HG03159 (cell line): ENCODE data around the gene ERC2.

ENCODE experiments used
- ATAC-seq: cut with Tn5 transposase; IDR thresholded peaks from one replicate; pipeline ENCODE4 v1.9.1; 2021; ENCODE audit warnings: mild to moderate bottlenecking, moderate library complexity; ENCODE audit not compliant: unreplicated experiment

Gene ERC2

DNA sequence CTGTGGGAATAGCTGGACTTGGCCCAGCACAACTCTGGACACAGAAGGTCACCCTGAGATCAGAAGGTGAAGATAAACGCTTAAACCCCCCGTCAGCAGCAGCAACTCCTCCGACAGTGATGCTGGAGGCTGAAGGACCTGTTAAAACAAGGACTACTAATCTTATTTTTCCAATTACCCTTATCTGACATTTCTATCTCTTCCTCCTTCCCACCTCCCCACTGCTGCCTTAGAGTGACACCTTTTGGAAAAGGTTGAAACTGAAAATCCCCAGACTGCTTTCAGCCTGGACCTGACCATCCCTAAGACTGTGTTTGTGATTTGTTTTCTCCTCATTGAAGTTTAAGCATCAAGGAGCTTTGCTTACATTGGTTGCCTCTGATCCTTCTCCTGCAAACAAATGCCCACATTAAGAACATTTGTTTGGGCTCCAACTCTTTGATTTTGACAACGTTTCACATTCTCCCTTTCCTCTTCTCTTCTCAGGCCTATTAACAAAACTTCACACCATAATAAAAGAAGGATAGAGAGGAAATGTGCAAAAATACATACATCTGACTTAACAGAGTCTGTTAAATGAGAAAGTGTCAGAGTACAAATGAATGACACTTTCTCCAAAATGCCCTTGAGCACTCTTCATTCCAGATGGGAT lies 570.6 kb downstream of the ERC2 start:
- ATAC-seq = no peak

DNA sequence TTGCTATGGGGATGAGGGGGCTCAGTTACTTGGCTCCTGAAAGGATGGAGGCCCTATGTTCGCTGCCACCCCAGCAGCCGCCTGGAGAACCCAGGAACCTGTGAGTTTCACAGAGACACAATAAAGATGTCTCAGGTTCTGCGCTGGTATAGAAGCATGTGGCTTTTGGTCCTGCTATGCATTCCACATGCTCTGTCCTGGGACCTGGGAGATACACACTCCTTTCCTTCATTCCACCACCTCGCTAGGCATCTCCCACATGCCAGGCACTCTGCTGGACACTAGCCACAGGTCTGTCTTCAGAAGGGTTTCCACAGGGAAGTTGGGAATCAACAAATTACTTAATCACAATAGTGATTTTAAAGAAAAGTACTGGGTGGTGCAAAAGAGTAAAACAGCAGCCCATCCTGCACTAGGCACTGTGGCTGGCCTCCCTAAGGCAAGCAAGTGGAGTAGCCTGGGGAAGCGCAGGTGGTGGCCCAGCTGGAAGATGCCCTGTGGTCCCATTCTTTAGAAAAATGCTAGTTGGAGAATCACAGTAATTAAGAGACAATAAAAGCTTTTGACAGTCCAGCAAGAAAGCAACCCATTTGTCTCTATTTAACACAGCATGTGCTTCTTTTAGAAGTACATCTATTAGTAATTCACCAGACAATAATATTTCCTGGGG lies 572.2 kb downstream of the ERC2 start:
- no peak for ATAC-seq

DNA sequence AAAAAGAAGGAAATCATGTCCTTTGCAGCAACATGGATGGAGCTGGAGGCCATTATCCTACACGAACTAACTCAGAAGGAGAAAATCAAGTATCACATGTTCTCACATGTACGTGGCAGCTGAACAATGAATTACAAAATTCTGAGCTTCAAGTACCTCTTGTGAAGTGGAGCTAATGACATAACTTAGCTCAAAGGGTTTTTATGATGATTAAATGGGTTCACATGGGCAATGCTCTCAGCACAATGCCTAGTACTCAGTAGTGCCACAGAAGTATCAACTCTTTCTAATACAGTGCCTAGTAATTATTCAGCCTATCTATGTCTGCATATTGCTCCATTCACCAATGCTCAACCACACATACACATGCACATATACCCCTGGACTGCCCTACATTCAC lies 573.7 kb downstream of the ERC2 start:
- no peak for ATAC-seq

DNA sequence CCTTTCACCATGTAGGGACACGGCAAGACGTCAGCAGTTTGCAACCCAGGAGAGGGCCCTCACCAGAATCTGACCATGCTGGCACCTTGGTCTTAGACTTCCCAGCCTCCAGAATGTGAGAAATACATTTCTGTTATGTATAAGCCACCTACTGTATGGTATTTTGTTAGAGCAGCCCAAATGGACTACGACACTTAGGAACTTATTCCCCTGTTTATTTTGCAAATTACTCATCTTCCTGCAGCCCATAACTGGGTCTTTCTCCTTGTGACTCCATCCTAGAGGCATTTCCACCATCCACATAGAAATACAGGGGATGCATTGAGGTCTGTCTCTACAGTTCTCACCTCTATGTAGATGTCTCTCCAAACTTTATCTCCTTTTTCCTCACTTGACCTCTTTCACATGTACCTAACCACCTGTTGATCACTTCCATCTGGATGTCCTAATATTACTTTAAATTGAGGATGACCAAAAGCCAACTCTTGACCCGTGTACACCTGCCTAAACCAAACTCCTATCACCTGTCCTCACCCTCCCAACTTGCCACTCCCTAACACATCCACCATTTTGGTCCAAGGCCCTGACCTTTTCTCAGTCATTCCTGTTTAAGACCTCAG lies 575.1 kb downstream of the ERC2 start:
- ATAC-seq = no peak

DNA sequence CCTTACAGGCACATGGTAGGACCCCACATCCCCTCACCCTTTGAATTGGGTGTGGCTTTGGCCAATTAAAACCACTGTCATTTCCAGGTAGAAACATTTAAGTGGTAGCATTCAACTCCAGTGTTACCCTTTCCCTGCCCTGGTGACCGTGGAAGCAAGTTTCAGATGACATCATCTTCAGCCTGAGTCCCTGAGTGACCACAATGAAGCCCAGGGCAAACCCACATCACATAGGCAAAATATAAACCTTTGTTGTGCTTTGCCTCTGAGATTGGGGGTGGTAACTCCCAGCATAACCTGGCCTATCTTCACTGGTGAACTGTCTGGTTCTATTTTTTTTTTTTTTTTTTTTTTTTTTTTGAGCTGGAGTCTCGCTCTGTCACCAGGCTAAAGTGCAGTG lies 577.2 kb downstream of the ERC2 start:
- no peak for ATAC-seq

DNA sequence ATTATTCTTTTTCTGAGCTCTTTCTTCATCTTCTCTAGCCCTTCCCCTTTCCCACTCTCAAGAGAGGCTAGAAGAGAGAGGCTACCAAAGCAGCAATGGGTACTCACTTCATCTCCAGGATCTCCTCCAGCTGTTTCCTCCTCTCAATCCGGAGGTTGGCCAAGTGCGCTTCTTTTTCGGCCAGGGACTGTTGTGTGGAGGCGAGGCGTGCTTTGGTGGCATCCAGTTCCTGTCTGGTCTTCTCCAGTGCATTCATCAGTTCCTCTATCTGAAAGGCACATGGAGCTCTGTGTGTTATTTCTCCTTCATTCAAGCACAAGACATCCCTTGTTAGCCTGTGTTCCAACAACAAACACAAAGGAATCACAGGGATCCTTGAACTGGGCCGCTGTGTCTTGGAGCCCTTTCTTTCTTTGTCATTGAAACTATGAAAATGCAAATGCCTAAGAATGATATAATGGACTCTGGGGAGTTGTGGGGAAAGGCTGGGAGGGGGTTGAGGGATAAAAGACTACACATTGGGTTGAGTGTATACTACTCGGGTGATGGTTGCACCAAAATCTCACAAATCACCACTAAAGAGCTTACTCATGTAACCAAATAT lies 579.9 kb downstream of the ERC2 start:
- no peak for ATAC-seq

DNA sequence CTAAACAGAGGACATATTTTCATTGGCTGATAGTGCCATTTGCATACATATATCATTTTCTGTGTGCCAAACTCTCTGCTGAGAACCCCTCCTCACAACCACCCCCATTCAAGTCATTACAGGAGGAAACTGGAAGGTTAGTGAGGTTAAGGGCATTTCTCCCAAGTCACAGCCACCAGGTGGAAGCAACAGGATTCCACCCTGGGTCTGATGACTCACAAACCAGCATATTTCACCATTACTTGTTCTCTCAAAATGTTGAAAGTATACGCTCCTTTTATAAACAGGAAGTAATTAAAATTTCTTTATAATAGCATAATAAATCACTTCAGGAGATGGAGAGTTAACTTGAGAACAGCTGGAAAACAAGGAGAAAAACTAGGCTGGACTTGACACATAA lies 582.5 kb downstream of the ERC2 start:
- ATAC-seq = no peak

DNA sequence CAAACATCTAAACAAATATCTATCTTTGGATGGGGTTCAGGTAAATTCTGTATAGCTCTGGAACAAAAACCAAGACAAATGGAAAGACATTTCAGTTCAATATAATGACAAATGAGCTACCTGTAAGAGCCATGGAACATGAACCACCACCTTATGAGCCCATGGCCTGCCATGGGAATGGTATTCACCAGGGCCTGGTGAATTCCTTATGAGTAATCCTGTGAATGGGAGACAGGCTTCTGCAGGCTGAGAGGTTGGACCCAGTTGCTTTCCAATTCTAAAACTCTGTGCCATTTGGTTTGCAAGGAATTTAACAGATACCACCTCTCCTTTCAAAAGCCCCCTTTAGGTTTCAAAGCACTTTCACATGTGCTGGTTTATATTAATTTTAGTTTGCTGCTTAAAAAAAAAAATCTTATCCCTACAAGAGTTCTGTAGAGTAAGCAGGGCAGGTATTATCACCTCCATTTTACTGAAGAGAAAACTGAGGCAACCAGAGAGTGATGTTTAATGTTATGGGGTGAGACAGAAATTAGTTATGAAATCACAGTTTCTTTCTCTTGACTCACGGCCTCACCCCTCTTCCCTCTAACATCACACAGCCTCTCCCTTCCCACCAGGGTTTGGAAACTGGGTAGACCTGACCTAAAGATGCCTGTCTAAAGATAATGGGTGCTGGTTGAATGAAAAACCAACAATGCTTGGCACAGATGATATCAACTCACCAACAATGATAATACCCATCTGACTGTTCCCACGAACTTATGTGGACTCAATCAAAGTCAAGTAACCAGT lies 583.6 kb downstream of the ERC2 start:
- ATAC-seq = no peak

DNA sequence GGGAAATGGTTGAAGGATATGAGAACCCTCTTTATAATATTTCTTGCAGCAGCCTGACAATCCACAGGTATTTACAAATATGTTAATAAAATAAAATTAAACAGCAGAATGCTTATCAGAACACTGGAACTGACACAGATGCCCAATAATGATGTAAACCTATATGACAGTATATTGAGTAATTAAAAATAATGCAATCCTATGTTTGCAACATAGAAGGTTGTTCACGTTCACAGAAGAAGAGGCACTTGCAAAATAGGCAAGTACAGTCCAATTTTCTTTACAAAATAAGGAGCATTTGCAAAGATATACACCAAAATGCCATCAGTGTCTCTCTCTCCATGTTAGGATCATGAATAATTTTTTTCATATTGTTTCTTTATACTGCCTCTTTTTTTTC lies 584.2 kb downstream of the ERC2 start:
- ATAC-seq = no peak

DNA sequence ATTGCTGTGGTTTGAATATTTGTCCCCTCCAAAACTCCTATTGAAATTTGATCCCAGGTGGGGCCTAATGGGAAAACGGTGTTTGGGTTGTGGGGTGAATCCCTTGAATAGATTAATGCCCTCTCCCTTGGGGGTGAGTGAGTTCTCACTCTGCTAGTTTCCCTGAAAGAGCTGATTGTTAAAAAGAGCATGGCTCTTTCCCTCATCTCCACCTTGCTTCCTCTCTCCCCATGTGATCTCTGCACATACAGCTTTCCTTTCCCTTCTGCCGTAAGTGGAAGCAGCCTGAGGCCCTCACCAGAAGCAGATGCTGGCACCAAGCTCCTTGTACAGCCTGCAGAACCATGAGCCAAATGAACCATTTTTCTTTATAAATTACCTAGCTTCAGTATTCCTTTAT lies 586.3 kb downstream of the ERC2 start:
- ATAC-seq = no peak

DNA sequence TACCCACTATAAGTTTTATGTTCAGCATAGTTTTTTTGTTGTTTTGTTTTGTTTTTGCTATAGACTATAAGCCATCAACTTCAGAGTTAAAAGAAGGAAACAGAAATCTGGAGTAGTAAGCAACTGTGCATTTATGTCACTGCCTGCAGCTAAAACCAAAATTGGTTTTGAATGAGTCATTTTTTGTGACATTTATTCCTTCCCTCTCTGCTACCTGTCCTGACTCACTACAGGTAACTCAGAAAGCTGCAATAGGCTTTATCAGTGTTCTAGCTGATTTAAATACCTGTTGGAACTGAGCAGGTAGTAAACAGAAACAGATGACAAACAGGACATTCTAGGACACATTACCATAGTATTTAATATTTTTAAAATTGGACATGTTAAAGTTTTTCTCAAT lies 587.9 kb downstream of the ERC2 start:
- ATAC-seq = no peak

DNA sequence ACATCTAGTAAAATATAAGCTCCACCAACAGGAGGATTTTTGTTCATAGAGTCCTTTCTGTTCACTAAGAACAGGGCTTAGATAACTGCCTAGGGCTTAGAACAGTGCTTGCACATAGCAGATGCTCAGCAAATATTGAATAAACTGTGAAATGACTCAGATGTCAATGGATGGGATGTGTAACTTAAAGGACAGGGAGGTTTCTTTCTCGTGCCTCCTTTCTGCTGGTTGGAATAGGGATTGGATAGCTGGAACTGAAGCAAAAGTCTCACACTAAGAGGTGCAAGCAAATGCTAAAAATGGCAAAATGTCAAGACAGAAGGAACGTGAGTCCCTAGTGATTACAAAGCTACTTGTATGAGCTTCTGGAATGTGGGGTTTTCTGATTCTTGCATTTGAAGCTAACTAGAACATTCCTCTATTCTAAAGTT lies 588.4 kb downstream of the ERC2 start:
- no peak for ATAC-seq

DNA sequence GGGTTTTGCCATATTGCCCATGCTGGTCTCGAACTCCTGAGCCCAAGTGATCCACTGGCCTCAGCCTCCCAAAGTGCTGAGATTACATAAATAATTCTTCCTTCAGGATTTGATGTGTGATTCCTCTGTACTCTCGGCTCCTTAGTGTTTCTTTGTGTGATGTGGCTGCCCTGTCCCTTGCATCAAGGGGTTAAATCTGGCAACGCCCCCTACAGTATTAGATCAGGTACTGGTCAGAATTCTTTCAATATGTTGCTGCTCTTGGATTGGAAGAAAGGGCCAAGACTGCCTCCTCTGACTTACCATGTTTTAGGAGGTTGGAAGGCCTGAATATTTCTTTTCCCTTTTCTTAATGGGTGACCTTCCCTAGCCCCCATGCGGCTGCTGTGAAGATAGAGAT lies 590.6 kb downstream of the ERC2 start:
- no peak for ATAC-seq

DNA sequence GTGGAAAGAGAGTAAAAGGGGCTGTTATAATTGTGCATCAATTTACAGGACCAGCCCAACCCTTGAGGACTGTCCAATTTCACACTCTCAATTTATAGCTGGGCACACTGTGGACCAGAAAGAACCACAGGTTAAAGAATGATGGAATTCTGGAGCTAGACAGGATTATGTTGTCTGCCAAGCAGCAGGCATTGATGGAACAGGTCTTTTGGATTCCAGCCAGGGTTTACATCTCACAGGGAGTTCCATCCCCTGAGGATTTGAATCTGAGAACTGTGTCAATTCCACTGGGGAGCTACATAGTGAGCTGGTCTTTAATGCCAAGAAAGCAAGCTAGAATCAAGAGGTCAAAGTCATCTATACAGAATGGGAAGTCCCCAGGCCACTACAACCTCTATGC lies 591.7 kb downstream of the ERC2 start:
- no peak for ATAC-seq

DNA sequence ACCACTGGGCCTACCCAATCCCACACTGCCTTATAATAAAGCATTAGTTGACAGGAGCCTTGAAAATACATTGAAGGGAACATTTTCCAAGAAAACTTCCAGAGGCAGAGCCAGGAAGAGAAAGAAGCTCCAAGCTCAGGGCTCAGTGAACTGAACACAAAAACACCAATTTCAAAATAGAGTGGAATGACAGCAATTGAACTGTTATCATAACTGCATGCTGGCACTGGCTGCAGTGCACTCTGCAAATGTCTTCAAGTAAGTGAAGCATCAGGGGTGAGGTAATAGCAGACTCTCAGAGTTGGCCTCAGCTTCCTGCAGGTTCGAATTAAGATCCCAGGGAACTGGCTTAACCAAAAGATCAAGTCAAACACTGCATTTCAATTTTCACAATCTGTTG lies 593.2 kb downstream of the ERC2 start:
- ATAC-seq = no peak

DNA sequence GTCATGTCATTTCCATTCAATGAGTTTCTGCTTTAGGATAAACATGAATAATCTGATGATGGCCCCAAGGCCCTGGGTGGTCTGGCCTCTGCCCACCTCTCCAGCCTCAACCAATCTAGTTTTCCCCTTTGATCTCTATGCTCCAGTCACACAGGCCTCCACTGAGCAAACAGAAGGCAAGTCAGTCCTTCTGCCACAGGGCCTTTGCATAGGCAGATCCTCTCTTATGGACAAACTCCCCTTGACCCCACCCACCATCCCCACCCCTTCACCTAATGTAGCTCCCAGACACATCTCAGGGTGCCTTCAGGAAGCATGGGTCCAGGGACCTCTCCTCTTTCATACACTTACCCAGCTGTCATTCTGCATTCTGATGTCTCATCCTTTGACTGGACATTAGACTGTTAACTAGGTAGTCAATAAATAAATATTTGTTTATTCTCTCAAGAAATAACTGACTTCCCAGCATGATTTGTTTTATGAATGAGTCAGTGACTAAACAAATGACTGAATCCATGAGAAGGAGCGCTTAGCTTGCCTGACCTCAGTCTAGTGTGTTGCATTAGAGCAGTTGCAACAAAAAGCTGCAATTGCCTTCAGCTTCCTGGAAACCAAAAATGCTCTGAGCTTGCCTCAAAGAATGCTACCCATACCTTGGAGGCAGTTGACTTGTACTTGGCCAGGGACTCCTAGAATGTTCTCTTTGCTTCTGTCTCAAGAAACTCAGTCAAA lies 594.6 kb downstream of the ERC2 start:
- ATAC-seq = no peak

DNA sequence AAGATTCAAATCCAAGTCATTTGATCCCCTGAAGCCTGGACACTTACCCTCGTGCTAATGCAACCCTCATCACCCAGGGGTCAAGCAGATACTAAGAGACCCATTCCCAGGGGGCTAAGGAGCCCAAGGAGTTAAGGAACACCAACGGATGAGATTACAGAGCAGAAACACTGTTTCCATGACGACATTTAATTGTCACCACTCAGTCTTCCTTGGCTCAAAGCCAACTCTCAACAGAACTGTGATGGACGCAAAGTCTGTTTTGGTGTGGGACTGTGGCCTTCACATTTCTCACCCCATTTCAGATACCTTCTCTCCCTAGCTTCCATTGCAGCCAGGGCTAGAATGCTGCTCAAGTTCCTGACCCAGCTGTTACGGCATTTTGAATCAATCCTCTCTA lies 597.7 kb downstream of the ERC2 start:
- no peak for ATAC-seq

DNA sequence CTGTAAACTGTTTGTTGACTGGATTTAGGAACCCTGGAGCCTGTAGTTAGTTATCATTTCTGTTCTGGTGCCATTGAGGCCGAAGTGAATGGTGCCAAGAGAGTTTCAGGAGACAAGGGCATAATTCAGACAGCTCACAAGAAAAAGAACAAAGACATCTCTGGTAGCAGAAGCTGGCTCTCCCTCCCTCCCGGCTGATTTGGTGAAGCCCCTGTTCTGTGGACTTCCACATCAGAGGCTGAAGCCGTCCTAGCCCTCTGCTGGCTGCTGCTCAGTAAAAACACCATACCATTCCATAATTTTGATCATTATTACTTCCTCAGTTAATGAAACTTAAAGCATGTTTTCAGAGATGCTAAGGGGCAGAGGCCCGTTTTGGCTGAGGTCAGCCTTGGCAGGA lies 599.9 kb downstream of the ERC2 start:
- no peak for ATAC-seq

DNA sequence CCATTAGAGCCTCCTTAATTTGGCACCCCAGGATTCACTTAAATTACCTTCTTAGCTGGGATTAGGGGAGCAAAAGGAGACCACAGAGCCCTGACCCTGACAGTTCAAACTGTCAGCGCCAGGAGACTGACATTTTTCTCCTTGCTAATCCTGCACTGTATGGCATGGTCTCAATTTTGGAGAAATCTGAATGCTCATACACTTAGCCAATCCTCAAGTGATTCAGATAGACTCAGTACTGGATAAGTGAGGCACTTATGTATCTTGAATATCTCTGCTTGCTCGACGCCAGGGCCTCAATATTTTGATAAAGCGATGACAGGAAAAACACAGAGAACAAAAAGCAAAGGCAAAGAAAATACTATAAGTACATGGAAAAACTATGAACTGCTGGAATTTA lies 605.2 kb downstream of the ERC2 start:
- no peak for ATAC-seq

DNA sequence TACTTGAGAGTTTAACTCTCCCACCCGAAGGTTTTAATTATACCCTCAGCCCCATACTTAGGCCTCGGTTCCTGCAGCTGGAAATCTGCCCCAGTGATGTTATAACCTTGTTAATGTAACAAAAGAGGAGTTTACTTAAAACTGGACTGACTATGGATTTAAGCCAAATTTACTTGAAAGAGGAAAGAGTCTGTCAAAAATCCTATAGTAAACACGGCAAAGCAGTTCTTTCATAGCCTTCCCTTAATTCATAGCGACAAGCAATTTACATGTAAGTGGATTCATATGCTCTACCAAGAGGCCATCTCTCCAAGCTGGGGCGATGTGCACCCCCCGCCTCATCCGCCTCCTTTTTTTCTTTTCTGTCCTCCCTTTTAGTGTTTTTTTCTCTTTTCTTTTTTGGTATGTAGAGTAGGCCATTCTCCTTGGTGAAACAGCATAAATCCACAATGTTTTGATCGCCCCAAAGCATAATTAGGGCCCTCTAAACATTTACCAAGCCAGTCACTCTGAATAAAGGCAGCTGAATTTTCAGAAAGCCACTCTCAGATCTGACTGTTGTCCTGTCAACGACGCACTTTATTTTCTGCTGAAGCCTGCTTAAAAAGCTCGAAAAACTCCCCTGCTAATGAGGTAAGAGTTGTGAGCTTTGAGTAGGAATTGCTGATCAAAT lies 608.1 kb downstream of the ERC2 start:
- no peak for ATAC-seq
